Hematopoietic multipotent progenitor cell treated with erythropoietin and hydrocortisone succinate and interleukin-3 and kit ligand, for 4 days (in vitro differentiated cells): Measurements from ENCODE around the gene PCBP3.

Experiments used
- DNase-seq: peaks from one replicate; pipeline ENCODE4 v3.0.0-alpha.2; 2015

PCBP3 gene

GRCh38 chr21:45918835-45919447, 275.4 kb downstream of the PCBP3 start:
- no peak for DNase-seq

GRCh38 chr21:45919593-45919992, 276.1 kb downstream of the PCBP3 start:
- no peak for DNase-seq

GRCh38 chr21:45920824-45921600, 277.5 kb downstream of the PCBP3 start:
- no peak for DNase-seq

- no peak for DNase-seq
These were observed 278.4 kb downstream of the PCBP3 start for GRCh38 chr21:45921917-45922316.

GRCh38 chr21:45922648-45923047, 279.1 kb downstream of the PCBP3 start:
- DNase-seq, result no peak

- DNase-seq, result peak; percentile 72
These were observed 279.6 kb downstream of the PCBP3 start for GRCh38 chr21:45923146-45923545.

- no peak for DNase-seq
These were observed 282.8 kb downstream of the PCBP3 start for GRCh38 chr21:45926281-45926680.

- no peak for DNase-seq
These were observed 283.5 kb downstream of the PCBP3 start for GRCh38 chr21:45927032-45927431.

GRCh38 chr21:45927851-45928850, 284.6 kb downstream of the PCBP3 start:
- no peak for DNase-seq

GRCh38 chr21:45929449-45929848, 285.9 kb downstream of the PCBP3 start:
- DNase-seq, result no peak

GRCh38 chr21:45930231-45930760, 286.8 kb downstream of the PCBP3 start:
- no peak for DNase-seq

GRCh38 chr21:45930792-45931191, 287.3 kb downstream of the PCBP3 start:
- no peak for DNase-seq

- no peak for DNase-seq
These were observed 288.0 kb downstream of the PCBP3 start for GRCh38 chr21:45931397-45931969.

GRCh38 chr21:45932922-45933502, 289.5 kb downstream of the PCBP3 start:
- no peak for DNase-seq

- DNase-seq, result no peak
These were observed 290.6 kb downstream of the PCBP3 start for GRCh38 chr21:45934085-45934484.

GRCh38 chr21:45934554-45934953, 291.0 kb downstream of the PCBP3 start:
- no peak for DNase-seq

GRCh38 chr21:45935628-45936027, 292.1 kb downstream of the PCBP3 start:
- DNase-seq, result peak; percentile 26

- DNase-seq, result no peak
These were observed 294.4 kb downstream of the PCBP3 start for GRCh38 chr21:45937721-45938452.

- DNase-seq, result no peak
These were observed 294.9 kb downstream of the PCBP3 start for GRCh38 chr21:45938453-45938755.

GRCh38 chr21:45938811-45939520, 295.4 kb downstream of the PCBP3 start:
- DNase-seq, result no peak

GRCh38 chr21:45939521-45940045, 296.1 kb downstream of the PCBP3 start:
- DNase-seq, result no peak
